HepG2 (cell line): ENCODE results near the gene SALL4.

Experiments used
- ARNTL ChIP-seq: sonication (generic); formaldehyde crosslinking; IDR thresholded peaks from 2 replicates; pipeline ENCODE4 v1.4.0; 2020; ENCODE audit warnings: mild to moderate bottlenecking, missing genetic modification reagents
- CEBPB ChIP-seq: IDR thresholded peaks from 2 replicates; pipeline ENCODE4 v1.6.1; 2011; ENCODE audit warnings: low read depth, low read length, improper control_type of control experiment, borderline replicate concordance
- CREM ChIP-seq, 2 experiments: sonication (generic) in 1 of 2; formaldehyde crosslinking in 1 of 2; IDR thresholded peaks; 2 replicates each; pipeline versions ENCODE4 v1.4.0 to v1.6.1; 2016 to 2020; ENCODE audit warnings: antibody characterized with exemption in 1 of 2, mild to moderate bottlenecking in 1 of 2, missing genetic modification reagents in 1 of 2
- HDAC6 ChIP-seq: fragments of 200-600 bp; sonication (generic); IDR thresholded peaks from 2 replicates; pipeline ENCODE4 v1.7.0; 2017; ENCODE audit warnings: mild to moderate bottlenecking, antibody characterized with exemption, low read length, low read depth
- RNF2 ChIP-seq: fragments of 450-650 bp; conservative IDR thresholded peaks from 2 replicates; pipeline ENCODE4 v1.6.1; 2016; ENCODE audit warnings: low read depth
- SP2 ChIP-seq: sonication (generic); formaldehyde crosslinking; IDR thresholded peaks from 2 replicates; pipeline ENCODE4 v1.5.1; 2020; ENCODE audit warnings: mild to moderate bottlenecking, missing genetic modification reagents
- TF ChIP-seq, protein P1 (sequence below): sonication (generic); formaldehyde crosslinking; IDR thresholded peaks from 2 replicates; pipeline ENCODE4 v1.5.0; 2020; ENCODE audit warnings: mild to moderate bottlenecking, missing genetic modification reagents, moderate library complexity
- TF ChIP-seq, protein P2 (sequence below): sonication (generic); formaldehyde crosslinking; IDR thresholded peaks from 2 replicates; pipeline ENCODE4 v1.5.0; 2020; ENCODE audit warnings: mild to moderate bottlenecking, missing genetic modification reagents

DNA sequence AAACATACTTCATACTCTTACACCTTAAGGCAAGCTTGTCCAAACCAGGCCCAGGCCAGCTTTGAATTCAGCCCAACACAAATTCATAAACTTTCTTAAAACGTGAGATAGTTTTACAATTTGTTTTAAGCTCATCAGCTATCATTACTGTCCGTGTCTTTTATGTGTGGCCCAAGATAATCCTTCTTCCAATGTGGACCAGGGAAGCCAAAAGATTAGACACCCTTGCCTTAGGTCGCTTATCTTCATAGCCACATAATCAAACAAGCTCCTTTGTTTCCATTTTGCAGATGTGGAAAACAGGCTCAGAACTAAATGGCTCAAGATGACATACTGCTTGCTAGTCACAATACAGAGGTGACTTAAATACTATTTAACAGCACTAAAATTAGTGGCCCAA is 6.0 kb downstream of the SALL4 start:
- TF ChIP-seq SP2 (CRISPR knock-in tag) = no peak
- TF ChIP-seq, protein P1, sequence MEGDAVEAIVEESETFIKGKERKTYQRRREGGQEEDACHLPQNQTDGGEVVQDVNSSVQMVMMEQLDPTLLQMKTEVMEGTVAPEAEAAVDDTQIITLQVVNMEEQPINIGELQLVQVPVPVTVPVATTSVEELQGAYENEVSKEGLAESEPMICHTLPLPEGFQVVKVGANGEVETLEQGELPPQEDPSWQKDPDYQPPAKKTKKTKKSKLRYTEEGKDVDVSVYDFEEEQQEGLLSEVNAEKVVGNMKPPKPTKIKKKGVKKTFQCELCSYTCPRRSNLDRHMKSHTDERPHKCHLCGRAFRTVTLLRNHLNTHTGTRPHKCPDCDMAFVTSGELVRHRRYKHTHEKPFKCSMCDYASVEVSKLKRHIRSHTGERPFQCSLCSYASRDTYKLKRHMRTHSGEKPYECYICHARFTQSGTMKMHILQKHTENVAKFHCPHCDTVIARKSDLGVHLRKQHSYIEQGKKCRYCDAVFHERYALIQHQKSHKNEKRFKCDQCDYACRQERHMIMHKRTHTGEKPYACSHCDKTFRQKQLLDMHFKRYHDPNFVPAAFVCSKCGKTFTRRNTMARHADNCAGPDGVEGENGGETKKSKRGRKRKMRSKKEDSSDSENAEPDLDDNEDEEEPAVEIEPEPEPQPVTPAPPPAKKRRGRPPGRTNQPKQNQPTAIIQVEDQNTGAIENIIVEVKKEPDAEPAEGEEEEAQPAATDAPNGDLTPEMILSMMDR (CRISPR knock-in tag) = no peak
- TF ChIP-seq ARNTL (CRISPR knock-in tag) = no peak
- no peak for TF ChIP-seq RNF2
- TF ChIP-seq CREM (IDR thresholded peaks at IDR 0.05) = no peak
- no peak for TF ChIP-seq CREM (CRISPR knock-in tag; IDR thresholded peaks at IDR 0.05)
- no peak for TF ChIP-seq CEBPB
- TF ChIP-seq, protein P2, sequence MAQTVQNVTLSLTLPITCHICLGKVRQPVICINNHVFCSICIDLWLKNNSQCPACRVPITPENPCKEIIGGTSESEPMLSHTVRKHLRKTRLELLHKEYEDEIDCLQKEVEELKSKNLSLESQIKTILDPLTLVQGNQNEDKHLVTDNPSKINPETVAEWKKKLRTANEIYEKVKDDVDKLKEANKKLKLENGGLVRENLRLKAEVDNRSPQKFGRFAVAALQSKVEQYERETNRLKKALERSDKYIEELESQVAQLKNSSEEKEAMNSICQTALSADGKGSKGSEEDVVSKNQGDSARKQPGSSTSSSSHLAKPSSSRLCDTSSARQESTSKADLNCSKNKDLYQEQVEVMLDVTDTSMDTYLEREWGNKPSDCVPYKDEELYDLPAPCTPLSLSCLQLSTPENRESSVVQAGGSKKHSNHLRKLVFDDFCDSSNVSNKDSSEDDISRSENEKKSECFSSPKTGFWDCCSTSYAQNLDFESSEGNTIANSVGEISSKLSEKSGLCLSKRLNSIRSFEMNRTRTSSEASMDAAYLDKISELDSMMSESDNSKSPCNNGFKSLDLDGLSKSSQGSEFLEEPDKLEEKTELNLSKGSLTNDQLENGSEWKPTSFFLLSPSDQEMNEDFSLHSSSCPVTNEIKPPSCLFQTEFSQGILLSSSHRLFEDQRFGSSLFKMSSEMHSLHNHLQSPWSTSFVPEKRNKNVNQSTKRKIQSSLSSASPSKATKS (CRISPR knock-in tag) = no peak
- TF ChIP-seq HDAC6 = no peak
